Measurements from ENCODE around the gene EEF1AKMT3.
"Not testable (repeated sequence)": the region's sequence is repeated elsewhere in the genome, so short reads cannot be mapped to it uniquely, and the experiment has no call there.

Gene EEF1AKMT3

DNA sequence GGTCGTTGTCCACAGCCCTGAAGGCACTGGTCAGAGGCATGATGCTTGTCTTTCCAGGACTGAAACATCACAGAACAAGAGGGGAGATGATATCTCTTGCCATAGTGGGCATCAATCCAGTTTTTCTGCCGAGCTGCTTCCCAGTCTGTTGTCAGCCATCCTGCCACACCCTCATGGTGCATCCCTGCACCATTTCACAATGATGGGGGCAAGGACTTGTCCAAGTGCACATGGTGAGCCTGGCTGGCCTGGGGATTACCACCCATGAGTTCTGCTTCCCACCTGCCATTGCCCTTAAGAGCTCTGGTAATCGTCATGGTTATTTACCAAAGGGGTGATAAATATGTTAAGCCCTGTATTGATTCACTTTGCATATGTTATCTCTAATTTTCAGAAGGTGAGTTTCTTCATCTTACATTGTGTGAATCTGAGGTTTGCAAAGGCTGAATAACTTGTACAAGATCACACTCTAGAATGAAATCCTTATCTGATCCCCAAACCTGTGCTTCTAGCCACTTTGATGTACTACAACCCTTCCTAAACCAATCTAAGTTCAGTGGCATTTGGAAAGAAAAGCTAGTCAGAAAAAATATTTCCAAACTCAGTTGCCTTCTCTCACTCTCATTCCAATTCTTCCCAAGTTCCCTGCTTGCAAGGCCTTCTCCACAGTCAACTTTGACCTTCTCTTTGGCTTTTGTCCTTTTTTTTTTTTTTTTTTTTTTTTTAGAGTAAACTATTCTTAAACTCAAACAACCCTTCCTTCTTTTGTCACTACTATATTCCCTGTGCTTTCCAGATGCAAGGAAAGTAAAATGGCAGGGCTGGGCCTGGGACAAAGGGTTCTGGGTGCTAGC, 43.8 kb downstream of the EEF1AKMT3 start:
- TF ChIP-seq, protein P1, sequence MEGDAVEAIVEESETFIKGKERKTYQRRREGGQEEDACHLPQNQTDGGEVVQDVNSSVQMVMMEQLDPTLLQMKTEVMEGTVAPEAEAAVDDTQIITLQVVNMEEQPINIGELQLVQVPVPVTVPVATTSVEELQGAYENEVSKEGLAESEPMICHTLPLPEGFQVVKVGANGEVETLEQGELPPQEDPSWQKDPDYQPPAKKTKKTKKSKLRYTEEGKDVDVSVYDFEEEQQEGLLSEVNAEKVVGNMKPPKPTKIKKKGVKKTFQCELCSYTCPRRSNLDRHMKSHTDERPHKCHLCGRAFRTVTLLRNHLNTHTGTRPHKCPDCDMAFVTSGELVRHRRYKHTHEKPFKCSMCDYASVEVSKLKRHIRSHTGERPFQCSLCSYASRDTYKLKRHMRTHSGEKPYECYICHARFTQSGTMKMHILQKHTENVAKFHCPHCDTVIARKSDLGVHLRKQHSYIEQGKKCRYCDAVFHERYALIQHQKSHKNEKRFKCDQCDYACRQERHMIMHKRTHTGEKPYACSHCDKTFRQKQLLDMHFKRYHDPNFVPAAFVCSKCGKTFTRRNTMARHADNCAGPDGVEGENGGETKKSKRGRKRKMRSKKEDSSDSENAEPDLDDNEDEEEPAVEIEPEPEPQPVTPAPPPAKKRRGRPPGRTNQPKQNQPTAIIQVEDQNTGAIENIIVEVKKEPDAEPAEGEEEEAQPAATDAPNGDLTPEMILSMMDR (IDR thresholded peaks at IDR 0.05; ENCODE audit: low read depth, low read length, missing control alignments), result no peak
- DNase-seq (ENCODE audit: extremely low read depth, low read depth), result no peak

DNA sequence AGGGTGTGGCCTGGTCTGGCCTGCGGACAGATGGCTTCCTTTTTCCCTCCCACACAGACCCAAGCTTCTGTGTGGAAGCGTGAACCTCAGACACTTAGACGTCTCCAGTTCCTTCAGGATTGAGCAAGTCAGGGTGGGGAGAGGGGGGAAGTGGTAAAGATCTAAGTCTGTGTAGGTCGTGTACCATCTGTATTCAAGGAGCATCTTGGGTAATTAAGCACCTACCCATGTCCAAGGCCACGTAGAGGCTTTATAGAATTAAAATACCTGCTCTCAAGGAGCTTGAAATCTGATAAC, 44.4 kb downstream of the EEF1AKMT3 start:
- TF ChIP-seq, protein P1 (IDR thresholded peaks at IDR 0.05; ENCODE audit: low read depth, low read length, missing control alignments), result no peak
- H3K4me3 ChIP-seq (replicated peaks; ENCODE audit: low read depth, low read length), result no peak overlapping the region
- no peak for DNase-seq (ENCODE audit: extremely low read depth, low read depth)

More for the DNA sequence above, 43.8 kb downstream of the EEF1AKMT3 start:
- H3K4me3 ChIP-seq (replicated peaks; ENCODE audit: low read depth, low read length), result no peak overlapping the region

DNA sequence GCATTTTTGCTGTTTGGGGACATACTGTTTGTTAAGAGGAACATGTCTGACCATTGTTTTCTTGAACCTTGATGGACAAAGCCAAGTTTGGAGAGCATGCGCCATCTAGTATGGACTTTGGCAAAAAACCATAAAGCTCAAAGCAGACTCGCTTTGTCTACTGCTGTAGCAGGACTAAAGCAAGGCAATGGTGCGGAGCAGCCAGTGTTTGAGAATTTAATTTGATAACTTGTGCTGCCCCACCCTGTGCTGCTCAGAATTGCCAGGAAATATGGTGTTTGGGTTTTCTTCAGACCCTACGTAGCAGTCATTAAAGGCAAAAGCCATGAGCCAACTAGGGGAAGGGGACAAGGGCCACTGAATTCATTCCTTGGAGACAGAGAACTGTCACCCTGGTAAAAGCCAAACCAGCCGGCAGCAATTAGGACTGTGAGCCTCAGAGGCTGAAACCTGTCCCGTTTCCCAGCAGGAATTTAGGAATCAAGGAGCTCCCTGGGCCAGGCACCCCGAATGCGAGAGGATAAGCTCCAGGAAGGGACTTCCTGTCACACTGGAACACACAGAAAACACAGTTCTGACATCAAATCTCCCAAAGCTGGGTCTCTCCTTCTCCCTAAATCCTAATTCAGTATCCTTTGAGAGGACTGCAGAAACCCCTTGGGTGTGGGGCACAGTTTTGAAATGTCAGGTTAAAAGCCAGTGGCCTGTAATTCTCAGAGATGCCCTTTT, 45.0 kb downstream of the EEF1AKMT3 start:
- no peak overlapping the region for H3K4me3 ChIP-seq (replicated peaks; ENCODE audit: low read depth, low read length)
- TF ChIP-seq, protein P1 (IDR thresholded peaks at IDR 0.05; ENCODE audit: low read depth, low read length, missing control alignments), result no peak
- no peak for DNase-seq (ENCODE audit: extremely low read depth, low read depth)

DNA sequence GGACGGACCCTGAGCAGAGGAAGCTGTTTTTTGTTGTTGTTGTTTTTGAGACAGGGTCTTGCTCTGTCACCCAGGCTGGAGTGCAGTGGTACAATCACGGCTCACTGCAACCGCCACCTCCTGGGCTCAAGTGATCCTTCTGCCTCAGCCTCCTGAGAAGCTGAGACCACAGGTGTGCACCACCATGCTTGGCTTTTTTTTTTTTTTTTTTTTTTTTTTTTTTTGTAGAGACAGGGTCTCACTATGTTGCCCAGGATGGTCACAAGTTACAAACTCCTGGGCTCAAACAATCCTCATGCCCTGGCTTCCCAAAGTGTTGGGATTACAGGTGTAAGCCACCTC, 45.5 kb downstream of the EEF1AKMT3 start:
- DNase-seq (ENCODE audit: extremely low read depth, low read depth); H3K4me3 ChIP-seq (replicated peaks; ENCODE audit: low read depth, low read length): not testable (repeated sequence)

DNA sequence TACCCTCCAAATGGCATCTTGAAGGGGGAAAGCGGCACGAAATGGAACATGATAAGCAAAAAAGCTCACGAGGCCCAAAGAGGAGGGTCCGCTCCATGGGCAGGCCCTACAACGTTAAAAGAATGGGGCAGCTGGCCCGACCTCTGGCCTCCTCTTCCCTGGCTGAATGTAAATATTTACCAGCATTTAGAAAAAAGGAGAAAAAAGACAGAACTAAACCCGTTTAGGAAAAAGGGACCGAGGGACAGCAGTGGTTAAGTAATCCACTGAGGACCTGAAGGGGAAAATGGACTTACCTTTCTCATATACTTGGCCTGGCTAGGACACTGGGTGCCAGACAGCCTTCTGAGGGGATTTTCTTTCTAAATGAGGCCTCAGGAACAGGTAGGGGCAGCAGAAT, 47.7 kb downstream of the EEF1AKMT3 start:
- not testable (repeated sequence) for DNase-seq (ENCODE audit: extremely low read depth, low read depth); H3K4me3 ChIP-seq (replicated peaks; ENCODE audit: low read depth, low read length)

DNA sequence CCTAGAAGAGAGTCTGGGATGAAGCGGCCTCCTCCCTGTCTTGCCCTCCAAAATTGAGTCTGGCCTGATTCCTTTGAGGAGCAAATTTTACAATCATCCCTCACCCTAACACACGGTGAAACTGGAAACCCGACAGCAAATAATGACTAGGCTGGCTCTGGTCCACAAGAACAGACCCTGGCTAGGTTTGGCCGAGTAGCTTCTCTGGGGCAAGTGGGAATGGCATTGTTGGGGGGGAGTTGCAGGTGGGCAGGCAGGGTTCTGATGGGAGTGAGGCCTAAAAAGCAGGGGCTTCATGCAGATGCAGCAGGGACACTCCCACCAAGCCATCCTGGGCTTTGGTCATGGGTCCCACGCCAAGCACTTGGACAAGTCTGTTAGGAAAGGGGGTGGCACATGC, 48.6 kb downstream of the EEF1AKMT3 start:
- not testable (repeated sequence) for DNase-seq (ENCODE audit: extremely low read depth, low read depth); H3K4me3 ChIP-seq (replicated peaks; ENCODE audit: low read depth, low read length)

DNA sequence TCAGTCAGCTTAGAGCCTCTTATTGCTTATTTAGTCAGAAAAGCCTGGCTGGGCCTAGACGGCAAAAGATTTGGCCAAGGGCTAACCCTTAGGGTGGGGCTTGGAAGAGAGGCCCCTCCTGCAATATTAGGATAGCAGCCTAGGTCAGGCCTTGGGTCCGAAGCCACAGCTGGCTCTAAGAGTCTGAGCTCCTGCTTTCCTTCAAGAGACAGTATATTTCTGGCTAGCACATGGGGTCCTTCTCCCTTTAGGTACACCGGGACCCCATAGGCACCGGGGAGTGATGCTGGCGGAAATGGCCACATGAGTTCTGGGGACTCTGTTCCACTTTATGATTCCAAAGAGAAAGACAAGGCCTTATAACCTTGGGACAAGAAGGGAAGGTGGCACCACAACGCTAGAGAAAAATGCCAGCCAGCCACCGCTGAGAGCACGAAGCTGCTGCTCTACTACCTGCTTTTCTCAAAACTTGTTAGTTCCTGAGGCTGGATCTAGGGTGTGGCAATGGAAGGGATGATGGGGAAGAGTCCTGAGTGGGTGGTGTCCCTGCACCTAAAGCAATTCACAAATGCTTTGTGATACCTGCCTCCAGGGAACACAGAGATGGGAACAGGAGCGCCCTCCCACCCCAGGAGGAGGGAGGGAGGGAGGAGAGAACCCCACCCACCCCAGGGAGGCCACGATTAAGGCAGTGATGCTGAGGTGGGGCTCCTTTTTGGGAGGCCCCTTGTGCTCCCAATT, 49.2 kb downstream of the EEF1AKMT3 start:
- H3K4me3 ChIP-seq (replicated peaks; ENCODE audit: low read depth, low read length), result no peak overlapping the region
- TF ChIP-seq, protein P1 (IDR thresholded peaks at IDR 0.05; ENCODE audit: low read depth, low read length, missing control alignments), result no peak
- no peak for DNase-seq (ENCODE audit: extremely low read depth, low read depth)

DNA sequence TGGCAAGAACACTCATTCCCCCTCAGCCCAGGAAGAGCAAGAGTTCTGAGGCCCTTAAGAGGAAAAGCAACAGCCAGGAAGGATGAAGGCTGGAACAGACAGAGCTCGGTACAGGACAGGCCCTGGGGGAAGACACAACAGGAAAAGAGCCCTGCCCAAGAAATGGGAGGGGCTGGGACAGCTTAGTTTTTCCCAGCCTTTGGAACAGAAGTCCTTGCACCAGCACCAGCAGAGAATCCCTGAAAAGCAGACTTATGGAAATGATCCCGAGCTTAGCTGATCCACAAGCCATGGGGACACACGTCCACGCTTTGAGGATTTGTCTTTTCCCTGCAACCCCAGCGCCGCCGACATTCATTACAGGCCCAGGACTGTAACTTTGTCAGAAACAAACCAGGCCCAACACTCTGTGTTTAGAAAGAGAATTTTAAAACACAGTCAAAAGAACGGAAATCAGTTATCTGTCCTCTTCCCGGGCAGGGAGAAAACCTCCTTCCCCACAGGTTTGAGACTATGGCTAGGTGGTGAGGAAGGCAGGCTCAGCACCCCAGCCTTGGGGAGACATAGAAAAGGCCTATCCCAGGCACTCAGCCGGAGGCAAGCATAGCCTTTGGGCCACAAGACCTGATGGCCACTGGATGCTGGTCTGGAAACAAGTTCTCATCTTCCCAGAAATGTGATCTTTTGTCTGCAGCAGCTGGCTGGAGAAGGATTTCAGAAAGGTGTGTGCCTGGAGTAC, 50.1 kb downstream of the EEF1AKMT3 start:
- no peak for DNase-seq (ENCODE audit: extremely low read depth, low read depth)
- TF ChIP-seq, protein P1 (IDR thresholded peaks at IDR 0.05; ENCODE audit: low read depth, low read length, missing control alignments), result no peak
- no peak overlapping the region for H3K4me3 ChIP-seq (replicated peaks; ENCODE audit: low read depth, low read length)

Measured in HFF-Myc (cell line).